ENCODE data around the gene PRKACA. TPM values are rescaled to one million over a fixed set of nuclear protein-coding genes. Genes with fewer than 3 reads are reported as not detected.

PRKACA gene
- total and polyA plus RNA-seq, 10 of the 15 experiments (the other 5 are each of a cell fraction or from before 2014, with no cell fraction given) = 0.53 to 68.5 (median 11.2) TPM

GRCh38 chr19:14135985-14136508 lies 18.5 kb upstream of the PRKACA start:
- intact Hi-C loops (cut with micrococcal nuclease; ENCODE audit: unreplicated experiment) = loop anchor here (2.0 to 5.0 kb wide), 5 partner anchors 55 to 345 kb away; no protein-coding TSS in a partner anchor
- BruUV-seq (replicated peaks) = no TSS peak

More at GRCh38 chr19:14135985-14136508, 18.5 kb upstream of the PRKACA start:
- ChIA-PET CTCF (interaction anchor here (0.5 to 4.3 kb wide), 60 partner anchors 9 to 551 kb away, joined by 3 to 43 read pairs (median 4); partner anchors contain the start of genes MISP3, NANOS3, PALM3 and PKN1), POLR2A (interaction anchor here (0.6 to 1.5 kb wide), 17 partner anchors 18 to 852 kb away, joined by 3 to 12 read pairs (median 4); partner anchors contain the start of genes C19orf53, DNAJB1 and PRKACA), SMC1A (ENCODE audit: uncharacterized antibody, unreplicated experiment) (interaction anchor here (0.8 to 2.5 kb wide), 19 partner anchors 8 to 351 kb away, joined by 3 to 18 read pairs (median 5); partner anchors contain the start of genes MISP3 and PRKACA), RAD21 (ENCODE audit: unreplicated experiment) (interaction anchor here (0.5 to 3.1 kb wide), 46 partner anchors 8 to 387 kb away, joined by 3 to 27 read pairs (median 5); partner anchors contain the start of genes BRME1, CC2D1A, DNAJB1 and IL27RA)
- H3K27me3 ChIP-seq (replicated peaks in 1 of 2; ENCODE audit: control insufficient read depth in 2 of 2, insufficient read depth in 2 of 2, low read length in 1 of 2) = no peaks in the 10 kb centered on the region
- in situ Hi-C loops (cut with MboI) = no loop called here
- TF ChIP-seq USF1 (IDR thresholded peaks at IDR 0.05; ENCODE audit: borderline replicate concordance, extremely low read length, insufficient read depth, low read depth, low read length) (no peak), GATAD2B (conservative IDR thresholded peaks at IDR 0.05; ENCODE audit: low read depth) (no peak), BRCA1 (IDR thresholded peaks at IDR 0.05; ENCODE audit: low read depth, low read length) (no peak), NR2F1 (conservative IDR thresholded peaks at IDR 0.05) (0 out of 2 replicates have a peak, but pooled peaks have one; percentile 57), MEF2A (IDR thresholded peaks at IDR 0.05; ENCODE audit: insufficient read depth, low read depth, low read length) (no peak), BHLHE40 (IDR thresholded peaks at IDR 0.05; ENCODE audit: borderline replicate concordance in 1 of 2, low read depth in 2 of 2, low read length in 1 of 2) (no peak), YY1 (IDR thresholded peaks at IDR 0.05; ENCODE audit: low read depth, low read length) (0 out of 2 replicates have a peak, but pooled peaks have one; percentile 17), CEBPB (IDR thresholded peaks at IDR 0.05; ENCODE audit: borderline replicate concordance in 1 of 2, low read depth in 2 of 2, low read length in 2 of 2) (no peak), POLR2AphosphoS5 (IDR thresholded peaks at IDR 0.05; ENCODE audit: low read length) (0 out of 2 replicates have a peak, but pooled peaks have one; percentile 85), ZBTB4 (CRISPR knock-in tag; IDR thresholded peaks at IDR 0.05) (no peak), CBX3 (IDR thresholded peaks at IDR 0.05; ENCODE audit: borderline replicate concordance, low read depth) (no peak), TAF1 (IDR thresholded peaks at IDR 0.05; ENCODE audit: borderline replicate concordance, low read depth, low read length) (no peak), IKZF1 (conservative IDR thresholded peaks at IDR 0.05) (no peak), MTA2 (IDR thresholded peaks at IDR 0.05; ENCODE audit: low read depth) (no peak)
- no peaks in the 10 kb centered on the region for H4K20me1 ChIP-seq (ENCODE audit: control insufficient read depth, insufficient read depth)
- H3K9me3 ChIP-seq (replicated peaks; ENCODE audit: control insufficient read depth, insufficient read depth, low read length) = no peaks in the 10 kb centered on the region
- 1% methylated on average over 11 of the region's 38 CpGs for WGBS (ENCODE audit: insufficient coverage, insufficient replicate concordance, low lambda C conversion rate, missing lambda C conversion rate)
- H3K4me2 ChIP-seq (ENCODE audit: control insufficient read depth, insufficient read depth) = peak overlapping the region; percentile 88
- peaks cover 29% of the 10 kb centered on the region for H3K79me2 ChIP-seq (ENCODE audit: control insufficient read depth, insufficient read depth, low read length)
- ATAC-seq (peak; percentile 7), FAIRE-seq (no peak), DNase-seq (ENCODE audit: low read depth, low spot score) (no peak)
- H3K9ac ChIP-seq (ENCODE audit: control insufficient read depth, insufficient read depth, low read length) = peak overlapping the region; percentile 83
- peaks cover 0 to 4% of the 10 kb centered on the region in 2 experiments; a peak in 1 of 4 replicates for H3K36me3 ChIP-seq (ENCODE audit: control insufficient read depth in 2 of 2, insufficient read depth in 2 of 2, low read length in 1 of 2)
- peak overlapping the region; percentile 98 for H3K4me3 ChIP-seq
- H3K27ac ChIP-seq (ENCODE audit: control insufficient read depth, insufficient read depth) = peak overlapping the region; percentile 79
- H2AFZ ChIP-seq (ENCODE audit: control insufficient read depth, low read depth, low read length) = peak overlapping the region; percentile 84
- 0 out of 2 replicates have a peak, but pooled peaks cover 8% of the 10 kb centered on the region for H3K4me1 ChIP-seq (ENCODE audit: control insufficient read depth, insufficient read depth, low read length)

Measured in GM12878 (cell line).